Measurements from ENCODE around the gene ATXN7L1.

The ATXN7L1 gene

GRCh38 chr7:105693576-105693975, 182.8 kb downstream of the ATXN7L1 start:
- Histone ChIP-seq H2BK5ac (ENCODE audit: low read length) (no peak overlapping the region), H3K36me3 (replicated peaks in 1 of 2; ENCODE audit: control insufficient read depth in 2 of 2, insufficient read depth in 2 of 2, low read length in 2 of 2) (no peaks in the 10 kb centered on the region), H3K9me3 (replicated peaks in 1 of 2; ENCODE audit: control insufficient read depth in 2 of 2, insufficient read depth in 1 of 2, low read depth in 1 of 2, low read length in 2 of 2) (peaks cover 0 to 2% of the 10 kb centered on the region in 2 donors), H2BK15ac (ENCODE audit: low read length) (no peak overlapping the region), H3K4ac (ENCODE audit: low read length) (no peak overlapping the region), H3K4me1 (ENCODE audit: control insufficient read depth in 2 of 2, insufficient read depth in 1 of 2, low read depth in 1 of 2, low read length in 2 of 2) (peaks cover 8 to 23% of the 10 kb centered on the region in 2 donors), H3K27ac (replicated peaks; ENCODE audit: low read length) (no peak overlapping the region), H2AK5ac (ENCODE audit: low read depth, low read length) (no peak overlapping the region), H2BK120ac (ENCODE audit: low read depth, low read length) (no peak overlapping the region), H3K23ac (ENCODE audit: low read depth, low read length, poor library complexity) (no peak overlapping the region), H4K91ac (ENCODE audit: low read depth, low read length, poor library complexity) (no peak overlapping the region), H3K4me3 (ENCODE audit: low read length in 2 of 2) (no peak overlapping the region), H3K79me1 (ENCODE audit: low read depth, low read length) (no peaks in the 10 kb centered on the region), H2BK12ac (ENCODE audit: low read length) (no peak overlapping the region), H3K4me2 (ENCODE audit: insufficient read depth, low read length, poor library complexity, severe bottlenecking) (no peak overlapping the region), H3K9ac (ENCODE audit: low read depth, low read length, poor library complexity) (no peak overlapping the region), H3K18ac (ENCODE audit: low read length) (no peak overlapping the region), H3K27me3 (ENCODE audit: control insufficient read depth in 3 of 3, insufficient read depth in 3 of 3, low read depth in 1 of 3, low read length in 3 of 3) (no peaks in the 10 kb centered on the region), H3K14ac (ENCODE audit: low read length) (no peak overlapping the region), H4K8ac (ENCODE audit: low read depth, low read length) (no peak overlapping the region), H2AFZ (ENCODE audit: low read length) (no peak overlapping the region)
- no peak for DNase-seq (ENCODE audit: low spot score)
- no CpG with 5 or more reads among the region's 3 CpGs for WGBS, 2 donors (ENCODE audit: extremely low coverage in 2 of 2, insufficient read length in 2 of 2, insufficient replicate concordance in 1 of 2)

GRCh38 chr7:105691680-105692564, 184.5 kb downstream of the ATXN7L1 start:
- Histone ChIP-seq H3K4ac (ENCODE audit: low read length) (no peak overlapping the region), H3K36me3 (replicated peaks in 1 of 2; ENCODE audit: control insufficient read depth in 2 of 2, insufficient read depth in 2 of 2, low read length in 2 of 2) (no peaks in the 10 kb centered on the region), H3K4me3 (ENCODE audit: low read length in 2 of 2) (no peak overlapping the region), H3K27me3 (ENCODE audit: control insufficient read depth in 3 of 3, insufficient read depth in 3 of 3, low read depth in 1 of 3, low read length in 3 of 3) (no peaks in the 10 kb centered on the region), H2BK15ac (ENCODE audit: low read length) (no peak overlapping the region), H2AFZ (ENCODE audit: low read length) (no peak overlapping the region), H3K79me1 (ENCODE audit: low read depth, low read length) (no peaks in the 10 kb centered on the region), H3K18ac (ENCODE audit: low read length) (peak overlapping the region; percentile 18), H3K9ac (ENCODE audit: low read depth, low read length, poor library complexity) (no peak overlapping the region), H4K91ac (ENCODE audit: low read depth, low read length, poor library complexity) (no peak overlapping the region), H2BK120ac (ENCODE audit: low read depth, low read length) (no peak overlapping the region), H3K4me2 (ENCODE audit: insufficient read depth, low read length, poor library complexity, severe bottlenecking) (no peak overlapping the region), H3K14ac (ENCODE audit: low read length) (no peak overlapping the region), H3K27ac (replicated peaks; ENCODE audit: low read length) (no peak overlapping the region), H3K23ac (ENCODE audit: low read depth, low read length, poor library complexity) (no peak overlapping the region), H2BK12ac (ENCODE audit: low read length) (no peak overlapping the region), H3K4me1 (ENCODE audit: control insufficient read depth in 2 of 2, insufficient read depth in 1 of 2, low read depth in 1 of 2, low read length in 2 of 2) (peaks cover 8 to 24% of the 10 kb centered on the region in 2 donors), H4K8ac (ENCODE audit: low read depth, low read length) (no peak overlapping the region), H2AK5ac (ENCODE audit: low read depth, low read length) (no peak overlapping the region), H2BK5ac (ENCODE audit: low read length) (no peak overlapping the region), H3K9me3 (replicated peaks in 1 of 2; ENCODE audit: control insufficient read depth in 2 of 2, insufficient read depth in 1 of 2, low read depth in 1 of 2, low read length in 2 of 2) (peaks cover 0 to 2% of the 10 kb centered on the region in 2 donors)
- DNase-seq (ENCODE audit: low spot score), result no peak
- WGBS, 2 donors (ENCODE audit: extremely low coverage in 2 of 2, insufficient read length in 2 of 2, insufficient replicate concordance in 1 of 2), result no CpG with 5 or more reads among the region's 21 CpGs

- Histone ChIP-seq H2BK120ac (ENCODE audit: low read depth, low read length) (no peak overlapping the region), H3K36me3 (replicated peaks in 1 of 2; ENCODE audit: control insufficient read depth in 2 of 2, insufficient read depth in 2 of 2, low read length in 2 of 2) (no peaks in the 10 kb centered on the region), H2BK5ac (ENCODE audit: low read length) (no peak overlapping the region), H2AFZ (ENCODE audit: low read length) (no peak overlapping the region), H4K91ac (ENCODE audit: low read depth, low read length, poor library complexity) (no peak overlapping the region), H3K4me3 (ENCODE audit: low read length in 2 of 2) (no peak overlapping the region), H3K79me1 (ENCODE audit: low read depth, low read length) (no peaks in the 10 kb centered on the region), H3K9me3 (replicated peaks in 1 of 2; ENCODE audit: control insufficient read depth in 2 of 2, insufficient read depth in 1 of 2, low read depth in 1 of 2, low read length in 2 of 2) (peaks cover 0 to 2% of the 10 kb centered on the region in 2 donors), H2BK12ac (ENCODE audit: low read length) (no peak overlapping the region), H3K27ac (replicated peaks; ENCODE audit: low read length) (no peak overlapping the region), H3K27me3 (ENCODE audit: control insufficient read depth in 3 of 3, insufficient read depth in 3 of 3, low read depth in 1 of 3, low read length in 3 of 3) (no peaks in the 10 kb centered on the region), H2AK5ac (ENCODE audit: low read depth, low read length) (no peak overlapping the region), H3K4ac (ENCODE audit: low read length) (no peak overlapping the region), H3K4me2 (ENCODE audit: insufficient read depth, low read length, poor library complexity, severe bottlenecking) (no peak overlapping the region), H4K8ac (ENCODE audit: low read depth, low read length) (no peak overlapping the region), H2BK15ac (ENCODE audit: low read length) (no peak overlapping the region), H3K18ac (ENCODE audit: low read length) (no peak overlapping the region), H3K9ac (ENCODE audit: low read depth, low read length, poor library complexity) (no peak overlapping the region), H3K4me1 (ENCODE audit: control insufficient read depth in 2 of 2, insufficient read depth in 1 of 2, low read depth in 1 of 2, low read length in 2 of 2) (peaks cover 8 to 24% of the 10 kb centered on the region in 2 donors), H3K23ac (ENCODE audit: low read depth, low read length, poor library complexity) (no peak overlapping the region), H3K14ac (ENCODE audit: low read length) (no peak overlapping the region)
- DNase-seq (ENCODE audit: low spot score), result no peak
- WGBS, 2 donors (ENCODE audit: extremely low coverage in 2 of 2, insufficient read length in 2 of 2, insufficient replicate concordance in 1 of 2), result no CpG with 5 or more reads among the region's 18 CpGs
These were observed 185.2 kb downstream of the ATXN7L1 start for GRCh38 chr7:105691082-105691679.

GRCh38 chr7:105690325-105690945, 186.0 kb downstream of the ATXN7L1 start:
- H3K14ac ChIP-seq (ENCODE audit: low read length), result no peak overlapping the region
- H3K79me1 ChIP-seq (ENCODE audit: low read depth, low read length), result no peaks in the 10 kb centered on the region
- H4K8ac ChIP-seq (ENCODE audit: low read depth, low read length), result no peak overlapping the region
- no peak overlapping the region for H2BK5ac ChIP-seq (ENCODE audit: low read length)
- no peak overlapping the region for H2BK12ac ChIP-seq (ENCODE audit: low read length)
- peaks cover 0 to 2% of the 10 kb centered on the region in 2 donors for H3K9me3 ChIP-seq (replicated peaks in 1 of 2; ENCODE audit: control insufficient read depth in 2 of 2, insufficient read depth in 1 of 2, low read depth in 1 of 2, low read length in 2 of 2)
- no peak overlapping the region for H4K91ac ChIP-seq (ENCODE audit: low read depth, low read length, poor library complexity)
- no peaks in the 10 kb centered on the region for H3K27me3 ChIP-seq (ENCODE audit: control insufficient read depth in 3 of 3, insufficient read depth in 3 of 3, low read depth in 1 of 3, low read length in 3 of 3)
- H2BK15ac ChIP-seq (ENCODE audit: low read length), result no peak overlapping the region
- no peak overlapping the region for H3K4me2 ChIP-seq (ENCODE audit: insufficient read depth, low read length, poor library complexity, severe bottlenecking)
- no peak overlapping the region for H3K4me3 ChIP-seq (ENCODE audit: low read length in 2 of 2)
- no CpG with 5 or more reads among the region's 17 CpGs for WGBS, 2 donors (ENCODE audit: extremely low coverage in 2 of 2, insufficient read length in 2 of 2, insufficient replicate concordance in 1 of 2)
- no peak overlapping the region for H2BK120ac ChIP-seq (ENCODE audit: low read depth, low read length)
- peaks cover 8 to 24% of the 10 kb centered on the region in 2 donors for H3K4me1 ChIP-seq (ENCODE audit: control insufficient read depth in 2 of 2, insufficient read depth in 1 of 2, low read depth in 1 of 2, low read length in 2 of 2)
- DNase-seq (ENCODE audit: low spot score), result no peak
- no peak overlapping the region for H2AK5ac ChIP-seq (ENCODE audit: low read depth, low read length)
- H3K4ac ChIP-seq (ENCODE audit: low read length), result no peak overlapping the region
- no peak overlapping the region for H3K27ac ChIP-seq (replicated peaks; ENCODE audit: low read length)
- H3K9ac ChIP-seq (ENCODE audit: low read depth, low read length, poor library complexity), result no peak overlapping the region
- H3K18ac ChIP-seq (ENCODE audit: low read length), result no peak overlapping the region
- H2AFZ ChIP-seq (ENCODE audit: low read length), result no peak overlapping the region
- no peaks in the 10 kb centered on the region for H3K36me3 ChIP-seq (replicated peaks in 1 of 2; ENCODE audit: control insufficient read depth in 2 of 2, insufficient read depth in 2 of 2, low read length in 2 of 2)
- no peak overlapping the region for H3K23ac ChIP-seq (ENCODE audit: low read depth, low read length, poor library complexity)

Measured in neuronal stem cell (in vitro differentiated cells).